Endometrium (tissue), 2 donors: ENCODE measurements around the gene PDIA5.
A peak's percentile ranks its signal among the peaks of the same experiment; 100 is the strongest.

Experiments used
- FAIRE-seq: peaks from 2 replicates; lab custom pipeline; 2012; peaks lifted over from hg19 to GRCh38; lab: Jason Lieb, UNC
- donor health status: control.
- donor health status: control.

Gene PDIA5

GRCh38 chr3:123119802-123120201 lies 53.0 kb downstream of the PDIA5 start:
- no peak for FAIRE-seq

- FAIRE-seq, result no peak
Observed at GRCh38 chr3:123120573-123120972, 53.7 kb downstream of the PDIA5 start.

- no peak for FAIRE-seq
Observed at GRCh38 chr3:123122057-123122456, 55.2 kb downstream of the PDIA5 start.

GRCh38 chr3:123122525-123123315 lies 55.9 kb downstream of the PDIA5 start:
- no peak for FAIRE-seq

GRCh38 chr3:123123716-123124616 lies 57.1 kb downstream of the PDIA5 start:
- no peak for FAIRE-seq

- FAIRE-seq, result no peak
Observed at GRCh38 chr3:123124971-123125370, 58.1 kb downstream of the PDIA5 start.

- no peak for FAIRE-seq
Observed at GRCh38 chr3:123126031-123126430, 59.2 kb downstream of the PDIA5 start.

- no peak for FAIRE-seq
Observed at GRCh38 chr3:123126653-123127052, 59.8 kb downstream of the PDIA5 start.

- no peak for FAIRE-seq
Observed at GRCh38 chr3:123129092-123129491, 62.3 kb downstream of the PDIA5 start.

- no peak for FAIRE-seq
Observed at GRCh38 chr3:123129532-123129931, 62.7 kb downstream of the PDIA5 start.

GRCh38 chr3:123130079-123130750 lies 63.4 kb downstream of the PDIA5 start:
- no peak for FAIRE-seq

GRCh38 chr3:123134671-123135070 lies 67.8 kb downstream of the PDIA5 start:
- FAIRE-seq, result no peak

GRCh38 chr3:123137001-123137400 lies 70.2 kb downstream of the PDIA5 start:
- FAIRE-seq, result no peak

GRCh38 chr3:123138839-123139444 lies 72.1 kb downstream of the PDIA5 start:
- peak; percentile 96 for FAIRE-seq

GRCh38 chr3:123139522-123139921 lies 72.7 kb downstream of the PDIA5 start:
- FAIRE-seq, result no peak

- FAIRE-seq, result no peak
Observed at GRCh38 chr3:123140550-123140949, 73.7 kb downstream of the PDIA5 start.

GRCh38 chr3:123141276-123141675 lies 74.5 kb downstream of the PDIA5 start:
- FAIRE-seq, result no peak

- FAIRE-seq, result no peak
Observed at GRCh38 chr3:123143669-123144411, 77.0 kb downstream of the PDIA5 start.

- no peak for FAIRE-seq
Observed at GRCh38 chr3:123147754-123148535, 81.1 kb downstream of the PDIA5 start.

GRCh38 chr3:123148772-123149171 lies 81.9 kb downstream of the PDIA5 start:
- FAIRE-seq, result no peak

GRCh38 chr3:123149525-123149924 lies 82.7 kb downstream of the PDIA5 start:
- no peak for FAIRE-seq
